ENCODE results near the gene STK32B. TPM values are rescaled to one million over a fixed set of nuclear protein-coding genes. Genes with fewer than 3 reads are reported as not detected.

STK32B gene
- total RNA-seq, 2 experiments from 2014 or later: not detected

GRCh38 chr4:5462896-5463295 lies 411.6 kb downstream of the STK32B start:
- no peaks in the 10 kb centered on the region for H3K27me3 Mint-ChIP-seq
- no peak for DNase-seq
- H3K4me3 Mint-ChIP-seq: no peak overlapping the region
- no peaks in the 10 kb centered on the region for H3K4me1 Mint-ChIP-seq
- H3K9me3 Mint-ChIP-seq: no peaks in the 10 kb centered on the region
- no peaks in the 10 kb centered on the region for H3K36me3 Mint-ChIP-seq
- H3K27ac Mint-ChIP-seq: no peak overlapping the region

GRCh38 chr4:5463361-5463760 lies 412.1 kb downstream of the STK32B start:
- Mint-ChIP-seq H3K9me3 (no peaks in the 10 kb centered on the region), H3K4me1 (no peaks in the 10 kb centered on the region), H3K27me3 (no peaks in the 10 kb centered on the region), H3K27ac (no peak overlapping the region), H3K36me3 (no peaks in the 10 kb centered on the region), H3K4me3 (no peak overlapping the region)
- no peak for DNase-seq

DNA sequence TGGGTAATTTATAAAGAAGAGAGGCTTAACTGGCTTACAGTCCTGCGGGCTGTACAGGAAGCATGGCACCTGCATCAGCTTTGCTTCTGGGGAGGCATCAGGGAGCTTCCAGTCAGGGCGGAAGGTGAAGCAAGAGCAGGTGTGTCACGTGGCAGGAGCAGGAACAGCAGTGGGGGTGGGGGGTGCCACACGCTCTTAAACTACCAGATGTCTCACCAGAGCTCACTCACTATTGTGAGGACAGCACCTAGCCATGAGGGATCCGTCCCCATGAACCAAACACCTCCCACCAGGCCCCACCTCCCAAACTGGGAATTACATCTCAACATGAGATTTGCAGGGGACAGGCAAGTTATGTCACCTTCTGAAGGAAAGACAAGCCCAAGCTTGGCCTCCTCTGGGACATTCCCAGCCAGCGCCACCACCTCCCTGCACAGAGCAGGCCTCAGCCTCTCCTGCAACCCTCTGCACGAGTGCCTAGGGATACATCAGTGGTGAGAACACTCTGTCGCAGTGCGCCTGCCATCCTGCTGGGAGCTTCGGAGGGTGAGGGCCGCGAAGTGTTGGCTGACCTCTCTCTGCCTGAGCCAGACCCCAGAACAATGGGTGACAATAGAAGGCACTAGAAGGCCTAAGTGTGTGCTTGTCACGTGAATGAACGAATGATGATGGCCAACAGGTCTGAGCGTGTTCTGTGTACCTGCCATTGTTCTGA lies 412.8 kb downstream of the STK32B start:
- Mint-ChIP-seq H3K27ac (no peak overlapping the region), H3K9me3 (no peaks in the 10 kb centered on the region), H3K4me1 (no peaks in the 10 kb centered on the region), H3K36me3 (no peaks in the 10 kb centered on the region), H3K4me3 (no peak overlapping the region), H3K27me3 (no peaks in the 10 kb centered on the region)
- DNase-seq: no peak

DNA sequence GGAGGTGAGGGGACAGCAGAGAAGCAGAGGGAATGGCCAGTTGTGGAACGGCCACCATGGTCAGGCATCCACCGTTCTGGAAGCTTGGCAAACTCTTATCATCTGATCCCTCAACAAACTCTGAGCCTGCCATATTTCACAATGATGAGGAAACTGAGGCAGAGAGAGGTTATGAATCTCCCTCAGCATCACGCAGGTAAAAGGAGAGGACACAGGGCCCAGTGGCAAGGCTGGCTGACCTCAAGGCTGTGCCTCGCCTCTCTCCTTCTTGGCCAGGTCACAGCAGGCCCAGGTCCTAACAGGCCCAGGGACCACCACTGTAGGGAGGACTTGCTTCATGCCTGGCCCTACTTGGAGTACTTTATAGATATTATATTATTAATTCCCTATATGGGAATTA lies 414.2 kb downstream of the STK32B start:
- H3K4me1 Mint-ChIP-seq: no peaks in the 10 kb centered on the region
- no peak overlapping the region for H3K4me3 Mint-ChIP-seq
- H3K27me3 Mint-ChIP-seq: no peaks in the 10 kb centered on the region
- H3K9me3 Mint-ChIP-seq: no peaks in the 10 kb centered on the region
- H3K36me3 Mint-ChIP-seq: no peaks in the 10 kb centered on the region
- no peak for DNase-seq
- no peak overlapping the region for H3K27ac Mint-ChIP-seq

GRCh38 chr4:5465956-5466355 lies 414.7 kb downstream of the STK32B start:
- no peak for DNase-seq
- Mint-ChIP-seq H3K27ac (no peak overlapping the region), H3K36me3 (no peaks in the 10 kb centered on the region), H3K27me3 (no peaks in the 10 kb centered on the region), H3K9me3 (no peaks in the 10 kb centered on the region), H3K4me3 (no peak overlapping the region), H3K4me1 (no peaks in the 10 kb centered on the region)

DNA sequence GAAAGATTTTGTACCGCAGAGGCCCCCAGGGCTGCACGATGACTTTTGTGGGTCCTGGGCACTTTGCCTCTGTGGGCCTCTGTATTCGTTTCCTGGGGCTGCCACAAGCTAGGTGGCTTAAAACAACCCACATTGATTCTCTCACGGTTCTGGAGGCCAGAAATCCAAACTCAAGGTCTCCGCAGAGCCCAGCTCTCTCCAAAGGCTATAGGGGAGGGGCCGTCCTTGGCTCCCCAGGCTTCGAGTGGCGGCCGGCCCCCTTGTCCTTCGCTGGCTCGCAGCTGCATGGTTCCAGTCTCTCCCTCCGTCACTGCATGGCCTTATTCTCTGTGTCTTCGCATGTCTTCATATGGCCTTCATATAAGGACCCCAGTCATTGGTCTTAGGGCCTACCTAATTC lies 415.8 kb downstream of the STK32B start:
- no peaks in the 10 kb centered on the region for H3K36me3 Mint-ChIP-seq
- no peaks in the 10 kb centered on the region for H3K9me3 Mint-ChIP-seq
- H3K27me3 Mint-ChIP-seq: no peaks in the 10 kb centered on the region
- DNase-seq: no peak
- no peaks in the 10 kb centered on the region for H3K4me1 Mint-ChIP-seq
- no peak overlapping the region for H3K4me3 Mint-ChIP-seq
- H3K27ac Mint-ChIP-seq: no peak overlapping the region

DNA sequence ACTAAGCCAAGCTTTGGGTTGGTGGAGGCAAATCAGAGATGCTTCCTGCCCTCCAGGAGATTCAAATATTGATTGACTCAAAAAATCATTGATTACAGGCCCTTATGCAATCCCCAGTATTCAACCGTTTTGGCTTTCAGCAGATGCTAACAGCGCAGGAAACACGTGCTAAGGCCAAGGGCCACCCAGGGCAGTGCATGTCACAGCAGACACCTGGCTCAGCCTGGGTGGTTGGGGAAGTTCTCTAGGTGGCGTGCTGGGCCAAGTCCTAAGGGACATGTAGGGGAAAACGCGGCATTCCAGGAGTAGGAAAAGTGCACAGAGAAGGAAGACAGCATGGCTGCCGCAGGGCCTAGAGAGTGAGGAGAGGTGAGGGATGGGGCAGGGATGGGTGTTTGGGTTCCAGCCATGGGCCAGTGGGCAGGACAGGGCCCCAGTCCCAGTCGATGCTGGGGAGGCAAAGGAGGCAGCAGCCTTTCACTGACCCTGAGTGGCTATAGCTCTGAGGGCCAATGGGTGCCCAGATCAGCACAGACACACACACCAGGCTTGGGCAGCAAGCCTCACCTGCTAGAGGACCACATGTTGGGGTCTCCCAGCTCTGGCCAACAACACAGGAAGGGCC lies 418.0 kb downstream of the STK32B start:
- Mint-ChIP-seq H3K9me3 (no peaks in the 10 kb centered on the region), H3K4me3 (no peak overlapping the region), H3K36me3 (no peaks in the 10 kb centered on the region), H3K27ac (no peak overlapping the region), H3K4me1 (no peaks in the 10 kb centered on the region), H3K27me3 (no peaks in the 10 kb centered on the region)
- DNase-seq: no peak

DNA sequence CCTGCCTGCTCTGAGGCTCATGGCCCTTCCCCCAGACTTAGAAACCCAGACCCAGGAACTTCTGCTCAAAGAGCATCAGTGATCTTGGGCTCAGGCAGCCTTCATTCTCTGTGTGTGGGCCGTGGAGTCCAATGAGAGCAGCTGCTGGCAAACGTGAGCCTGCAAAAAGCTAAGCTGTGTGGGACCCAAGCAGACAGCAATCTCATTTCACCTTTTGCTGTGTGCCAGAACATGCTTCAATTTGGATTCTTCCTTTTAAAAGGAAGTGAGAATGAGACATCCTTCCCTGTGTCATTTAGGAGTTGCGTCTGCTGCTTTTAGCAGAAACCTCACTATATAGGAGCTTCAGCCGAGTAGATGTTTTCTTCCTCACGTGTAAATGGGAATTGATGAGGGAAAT lies 418.6 kb downstream of the STK32B start:
- no peaks in the 10 kb centered on the region for H3K9me3 Mint-ChIP-seq
- no peak overlapping the region for H3K4me3 Mint-ChIP-seq
- DNase-seq: no peak
- H3K27ac Mint-ChIP-seq: no peak overlapping the region
- H3K27me3 Mint-ChIP-seq: no peaks in the 10 kb centered on the region
- no peaks in the 10 kb centered on the region for H3K36me3 Mint-ChIP-seq
- H3K4me1 Mint-ChIP-seq: no peaks in the 10 kb centered on the region

- Mint-ChIP-seq H3K27ac (no peak overlapping the region), H3K27me3 (no peaks in the 10 kb centered on the region), H3K9me3 (no peaks in the 10 kb centered on the region), H3K4me1 (no peaks in the 10 kb centered on the region), H3K36me3 (no peaks in the 10 kb centered on the region), H3K4me3 (no peak overlapping the region)
- DNase-seq: no peak
Measured at GRCh38 chr4:5470318-5471198, 419.3 kb downstream of the STK32B start.

DNA sequence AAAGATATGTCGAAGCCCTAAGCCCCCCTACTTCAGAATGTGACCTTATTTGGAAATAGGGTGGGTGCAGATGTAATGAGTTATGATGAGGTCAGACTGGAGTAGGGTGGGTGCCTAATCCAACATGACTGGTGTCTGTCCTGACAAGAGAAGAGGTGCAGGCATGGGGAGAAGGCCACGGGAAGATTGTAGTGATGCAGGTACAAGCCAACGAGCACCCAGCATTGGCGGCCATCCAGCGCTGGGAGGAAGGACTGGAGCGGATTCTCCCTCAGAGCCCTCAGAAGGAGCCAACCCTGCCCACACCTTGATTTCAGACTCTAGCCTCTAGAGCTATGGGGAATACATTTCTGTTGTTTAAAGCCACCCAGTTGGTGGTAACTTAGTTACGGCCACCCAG lies 419.9 kb downstream of the STK32B start:
- H3K27me3 Mint-ChIP-seq: no peaks in the 10 kb centered on the region
- H3K9me3 Mint-ChIP-seq: no peaks in the 10 kb centered on the region
- no peak overlapping the region for H3K4me3 Mint-ChIP-seq
- no peaks in the 10 kb centered on the region for H3K36me3 Mint-ChIP-seq
- DNase-seq: no peak
- no peaks in the 10 kb centered on the region for H3K4me1 Mint-ChIP-seq
- H3K27ac Mint-ChIP-seq: no peak overlapping the region

DNA sequence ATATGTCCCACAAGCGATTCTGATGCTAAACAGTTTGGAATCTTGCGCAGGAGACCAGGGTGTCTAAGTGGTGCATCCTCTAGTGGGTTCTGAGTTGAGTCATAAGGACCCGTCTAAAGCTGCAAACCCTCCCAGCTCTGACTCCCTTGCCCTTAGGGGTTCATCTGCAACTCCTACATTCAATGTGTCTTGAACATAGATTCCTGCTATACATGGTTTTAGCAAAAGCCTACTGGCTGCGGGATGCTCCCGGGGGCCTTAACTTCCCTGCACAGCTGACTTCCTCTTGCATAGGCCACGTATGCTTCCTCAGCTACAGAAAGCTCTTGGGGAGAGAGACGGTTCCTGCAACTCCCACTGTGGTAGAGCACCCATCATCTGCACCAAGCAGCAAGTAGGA lies 420.4 kb downstream of the STK32B start:
- H3K9me3 Mint-ChIP-seq: no peaks in the 10 kb centered on the region
- DNase-seq: no peak

DNA sequence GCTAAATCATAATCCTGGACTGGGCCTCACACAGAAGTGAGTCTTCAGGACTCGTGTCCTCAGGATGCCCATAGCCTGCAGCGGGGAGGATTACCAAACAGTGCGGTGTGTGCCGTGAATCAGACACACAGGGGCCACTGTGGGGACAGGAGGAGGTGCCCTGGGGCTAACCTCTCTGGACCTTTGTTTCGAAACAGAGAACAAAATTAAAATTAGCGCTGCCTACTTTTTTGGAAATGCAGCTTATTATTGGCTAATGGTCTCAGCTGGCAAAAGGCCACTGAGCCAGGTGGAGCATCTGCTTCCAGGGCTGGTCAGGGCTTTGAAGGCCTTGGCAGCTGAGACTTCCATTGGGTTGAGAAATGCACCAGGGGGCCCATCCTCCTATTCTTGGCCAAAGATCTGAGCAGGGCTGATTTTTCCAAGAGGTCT lies 420.9 kb downstream of the STK32B start:
- Mint-ChIP-seq H3K36me3 (no peaks in the 10 kb centered on the region), H3K27ac (no peak overlapping the region), H3K9me3 (no peaks in the 10 kb centered on the region), H3K4me3 (no peak overlapping the region), H3K4me1 (no peaks in the 10 kb centered on the region), H3K27me3 (no peaks in the 10 kb centered on the region)
- DNase-seq: no peak

More for the DNA sequence above, 420.4 kb downstream of the STK32B start:
- Mint-ChIP-seq H3K4me1 (no peaks in the 10 kb centered on the region), H3K4me3 (no peak overlapping the region), H3K36me3 (no peaks in the 10 kb centered on the region), H3K27ac (no peak overlapping the region), H3K27me3 (no peaks in the 10 kb centered on the region)

DNA sequence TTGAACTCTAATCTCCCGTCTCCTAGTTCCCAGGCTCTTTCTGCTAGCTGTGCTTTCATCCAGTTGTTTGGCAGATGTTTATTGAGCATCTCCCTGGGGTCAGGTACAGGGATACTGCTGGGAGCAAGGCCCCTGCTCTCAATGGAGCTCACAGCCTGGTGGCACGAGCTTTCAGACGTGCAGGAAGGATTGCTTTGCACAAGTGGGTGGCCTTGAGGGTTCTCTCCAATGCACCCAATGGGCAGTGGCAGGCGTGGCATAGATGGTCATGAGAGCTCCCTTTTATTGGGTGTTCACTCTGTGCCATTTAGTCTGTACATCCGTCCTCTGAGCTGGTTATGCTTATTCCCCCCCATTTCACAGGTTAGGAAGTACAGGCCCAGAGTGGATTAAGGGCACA lies 421.8 kb downstream of the STK32B start:
- H3K27ac Mint-ChIP-seq: no peak overlapping the region
- H3K4me3 Mint-ChIP-seq: no peak overlapping the region
- no peaks in the 10 kb centered on the region for H3K4me1 Mint-ChIP-seq
- no peaks in the 10 kb centered on the region for H3K27me3 Mint-ChIP-seq
- H3K9me3 Mint-ChIP-seq: no peaks in the 10 kb centered on the region
- no peak for DNase-seq
- no peaks in the 10 kb centered on the region for H3K36me3 Mint-ChIP-seq

- H3K36me3 Mint-ChIP-seq: no peaks in the 10 kb centered on the region
- no peak overlapping the region for H3K27ac Mint-ChIP-seq
- no peak overlapping the region for H3K4me3 Mint-ChIP-seq
- no peaks in the 10 kb centered on the region for H3K9me3 Mint-ChIP-seq
- no peaks in the 10 kb centered on the region for H3K27me3 Mint-ChIP-seq
- no peak for DNase-seq
- H3K4me1 Mint-ChIP-seq: no peaks in the 10 kb centered on the region
Measured at GRCh38 chr4:5474756-5475155, 423.5 kb downstream of the STK32B start.

DNA sequence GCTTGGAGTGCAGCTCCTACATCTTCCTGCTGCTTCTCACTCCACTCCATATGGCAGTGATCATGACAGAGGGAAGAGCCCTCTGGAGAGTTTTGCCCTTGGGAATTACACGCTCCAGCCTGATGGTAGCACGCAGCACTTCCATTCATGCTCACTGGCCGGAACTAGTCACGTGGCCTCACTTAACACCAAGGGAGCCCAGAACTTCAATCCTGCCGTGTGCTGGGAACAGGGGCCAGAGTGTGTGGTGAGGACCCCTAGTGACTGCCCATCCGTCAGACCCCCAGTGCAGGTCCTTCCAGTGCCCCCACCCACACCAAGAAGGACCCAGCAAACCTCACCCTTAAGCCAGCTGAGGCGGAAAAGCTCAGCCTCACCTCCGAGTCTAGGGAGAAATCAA lies 426.3 kb downstream of the STK32B start:
- Mint-ChIP-seq H3K9me3 (peaks cover 3% of the 10 kb centered on the region), H3K4me3 (no peak overlapping the region), H3K27me3 (no peaks in the 10 kb centered on the region), H3K4me1 (no peaks in the 10 kb centered on the region), H3K27ac (no peak overlapping the region), H3K36me3 (no peaks in the 10 kb centered on the region)
- no peak for DNase-seq

All from activated naive CD8-positive, alpha-beta T cell treated with anti-CD3 and anti-CD28 coated beads for 36 hours (primary cell).